GM23248 (cell line): ENCODE data around the gene OR8H2. TPM values are rescaled to one million over a fixed set of nuclear protein-coding genes. Genes with fewer than 3 reads are reported as not detected.
"Not testable (repeated sequence)": the region's sequence is repeated elsewhere in the genome, so short reads cannot be mapped to it uniquely, and the experiment has no call there.

Experiments used
- DNase-seq: peaks from one replicate; pipeline ENCODE4 v3.0.0-alpha.2; 2015
- H2AFZ ChIP-seq: fragments of 200-600 bp; sonication (generic); 2 replicates; pipeline ENCODE4 v1.6.1; 2016; ENCODE audit warnings: antibody characterized with exemption
- H3F3A ChIP-seq: fragments of 200-600 bp; sonication (generic); 2 replicates; pipeline ENCODE4 v1.6.1; 2016; ENCODE audit warnings: mild to moderate bottlenecking, antibody characterized with exemption, mixed run types; ENCODE audit not compliant: insufficient read depth
- H3K27ac ChIP-seq: fragments of 200-600 bp; sonication (generic); 2 replicates; pipeline ENCODE4 v1.5.1; 2016; ENCODE audit warnings: mild to moderate bottlenecking
- H3K27me3 ChIP-seq: fragments of 200-600 bp; sonication (generic); replicated peaks from 2 replicates; pipeline ENCODE4 v1.6.1; 2016; ENCODE audit warnings: mild to moderate bottlenecking; ENCODE audit not compliant: insufficient read depth
- H3K36me3 ChIP-seq: fragments of 200-600 bp; sonication (generic); 2 replicates; pipeline ENCODE4 v1.6.1; 2016; ENCODE audit warnings: low read depth, mild to moderate bottlenecking
- H3K4me1 ChIP-seq: fragments of 200-600 bp; sonication (generic); 2 replicates; pipeline ENCODE4 v1.6.1; 2016; ENCODE audit warnings: mild to moderate bottlenecking; ENCODE audit not compliant: insufficient read depth
- H3K4me2 ChIP-seq: fragments of 200-600 bp; sonication (generic); one replicate; pipeline ENCODE4 v1.6.1; 2016; ENCODE audit warnings: mild to moderate bottlenecking; ENCODE audit not compliant: unreplicated experiment
- H3K4me3 ChIP-seq: fragments of 200-600 bp; sonication (generic); 2 replicates; pipeline ENCODE4 v1.5.1; 2016; ENCODE audit warnings: mild to moderate bottlenecking
- H3K79me2 ChIP-seq: fragments of 200-600 bp; sonication (generic); 2 replicates; pipeline ENCODE4 v1.6.1; 2016; ENCODE audit warnings: mild to moderate bottlenecking; ENCODE audit not compliant: insufficient read depth
- H3K9ac ChIP-seq: fragments of 200-600 bp; sonication (generic); 2 replicates; pipeline ENCODE4 v1.6.1; 2016; ENCODE audit warnings: mild to moderate bottlenecking
- H3K9me2 ChIP-seq: fragments of 200-600 bp; sonication (generic); 2 replicates; pipeline ENCODE4 v1.6.1; 2016; ENCODE audit warnings: mixed run types, mild to moderate bottlenecking, moderate library complexity; ENCODE audit not compliant: insufficient read depth
- H3K9me3 ChIP-seq: fragments of 200-600 bp; sonication (generic); one replicate; pipeline ENCODE4 v1.6.1; 2017; ENCODE audit warnings: low read depth
- H4K20me1 ChIP-seq: fragments of 200-600 bp; sonication (generic); 2 replicates; pipeline ENCODE4 v1.6.0; 2016; ENCODE audit not compliant: insufficient read depth
- EZH2 ChIP-seq: fragments of 200-600 bp; sonication (generic); IDR thresholded peaks from 2 replicates; pipeline ENCODE4 v1.6.1; 2018; ENCODE audit warnings: antibody characterized with exemption, mild to moderate bottlenecking; ENCODE audit not compliant: insufficient read depth, poor library complexity, severe bottlenecking
- EZH2phosphoT487 ChIP-seq: fragments of 200-600 bp; sonication (generic); IDR thresholded peaks from 2 replicates; pipeline ENCODE4 v1.6.1; 2018; ENCODE audit warnings: antibody characterized with exemption, moderate library complexity, mild to moderate bottlenecking, low read depth; ENCODE audit not compliant: insufficient read depth
- WGBS, 2 experiments: methylation state at CpG; one replicate each; pipeline ENCODE4 v1.1.6; 2015 to 2017; ENCODE audit warnings: low lambda C conversion rate in 2 of 2, low coverage in 1 of 2; ENCODE audit errors: missing lambda C conversion rate in 2 of 2; 5-methylcytosine and 5-hydroxymethylcytosine counted together
- in situ Hi-C: fragments of 300-500 bp; cut with MboI; formaldehyde crosslinking; loops from 2 replicates; pipeline ENCODE4 v1.15.0; 2020
- polyA plus RNA-seq: library from polyadenylated mRNA; unstranded; fragments of >200 nt; fragmentation: Nextera tagmentation; extraction: Ambion mirVana; gene quantifications from 2 replicates; pipeline ENCODE4 v1.2.1, GENCODE V29; 2016
- total RNA-seq: library from RNA; depleted of rRNA; stranded (reverse); fragments of >200 nt; shearing (Covaris generic); gene quantifications from 2 replicates; pipeline ENCODE4 v1.2.3, GENCODE V29; 2014

OR8H2 gene
- total and polyA plus RNA-seq, 2 experiments from 2014 or later = not detected

GRCh38 chr11:56089697-56090096 lies 13.8 kb upstream of the OR8H2 start:
- no peaks in the 10 kb centered on the region for H3K9me2 ChIP-seq
- no peak overlapping the region for H3K9ac ChIP-seq
- H3K4me1 ChIP-seq = no peaks in the 10 kb centered on the region
- no peak overlapping the region for H3K4me2 ChIP-seq
- in situ Hi-C loops = no loop called here
- H3K4me3 ChIP-seq = no peak overlapping the region
- H3K27me3 ChIP-seq = no peaks in the 10 kb centered on the region
- H3F3A ChIP-seq = no peaks in the 10 kb centered on the region
- 27 to 34% methylated on average over 3 of the region's 3 CpGs for WGBS, 2 experiments
- no peaks in the 10 kb centered on the region for H3K9me3 ChIP-seq
- TF ChIP-seq EZH2phosphoT487 (no peak), EZH2 (no peak)
- H4K20me1 ChIP-seq = no peaks in the 10 kb centered on the region
- H3K27ac ChIP-seq = no peak overlapping the region
- no peak overlapping the region for H2AFZ ChIP-seq
- DNase-seq = no peak
- H3K36me3 ChIP-seq = no peaks in the 10 kb centered on the region
- H3K79me2 ChIP-seq = no peaks in the 10 kb centered on the region

GRCh38 chr11:56093008-56093407 lies 10.5 kb upstream of the OR8H2 start, which contains the start of gene OR8I2:
Gene OR8I2 (plus strand): TSS chr11:56093308. CDS start chr11:56093308, 0 bp downstream.
- no peak within 1 kb of the TSS for H3K27ac ChIP-seq
- H3K4me3 ChIP-seq = no peak within 1 kb of the TSS
- no peaks in the 10 kb centered on the region for H4K20me1 ChIP-seq
- DNase-seq = no peak
- H3K36me3 ChIP-seq = no peaks in the 10 kb centered on the region
- TF ChIP-seq EZH2phosphoT487 = no peak
- no peak for TF ChIP-seq EZH2
- no peaks in the 10 kb centered on the region for H3K9me2 ChIP-seq
- H3K79me2 ChIP-seq = no peaks in the 10 kb centered on the region
- no peak within 1 kb of the TSS for H3K9ac ChIP-seq
- no peaks in the 10 kb centered on the region for H3K9me3 ChIP-seq
- H3K27me3 ChIP-seq = no peaks in the 10 kb centered on the region
- no peaks in the 10 kb centered on the region for H3F3A ChIP-seq
- WGBS, 2 experiments = 20 to 27% methylated on average over 3 of the region's 3 CpGs
- H2AFZ ChIP-seq = no peak within 1 kb of the TSS
- H3K4me1 ChIP-seq = no peaks in the 10 kb centered on the region
- in situ Hi-C loops = no loop called here
- H3K4me2 ChIP-seq = no peak within 1 kb of the TSS

- in situ Hi-C loops = no loop called here
- Histone ChIP-seq H3K9me2 (no peaks in the 10 kb centered on the region), H3K9ac (no peak within 1 kb of the TSS), H3K36me3 (no peaks in the 10 kb centered on the region), H3F3A (no peaks in the 10 kb centered on the region), H3K27ac (no peak within 1 kb of the TSS), H3K4me3 (no peak within 1 kb of the TSS), H2AFZ (no peak within 1 kb of the TSS), H3K4me1 (no peaks in the 10 kb centered on the region), H4K20me1 (no peaks in the 10 kb centered on the region), H3K9me3 (no peaks in the 10 kb centered on the region), H3K27me3 (no peaks in the 10 kb centered on the region), H3K79me2 (no peaks in the 10 kb centered on the region), H3K4me2 (no peak within 1 kb of the TSS)
- DNase-seq = no peak
- whole genome bisulfite sequencing, 2 experiments = 15 to 24% methylated on average over 6 of the region's 6 CpGs
- no peak for TF ChIP-seq EZH2
- TF ChIP-seq EZH2phosphoT487 = no peak
Measured at GRCh38 chr11:56122073-56122472, 18.6 kb downstream of the OR8H2 start, which contains the start of gene OR8H3. Gene OR8H3 (plus strand): TSS chr11:56122373. CDS start chr11:56122373, 0 bp downstream.

- H3K27me3 ChIP-seq = no peaks in the 10 kb centered on the region
- TF ChIP-seq EZH2phosphoT487 (no peak), EZH2 (no peak)
- no peak within 1 kb of the TSS for H3K27ac ChIP-seq
- H2AFZ ChIP-seq = no peak within 1 kb of the TSS
- H3K4me3 ChIP-seq = no peak within 1 kb of the TSS
- no peaks in the 10 kb centered on the region for H3K9me3 ChIP-seq
- H3K4me2 ChIP-seq = no peak within 1 kb of the TSS
- H3K36me3 ChIP-seq = no peaks in the 10 kb centered on the region
- in situ Hi-C loops = no loop called here
- DNase-seq = no peak
- no peaks in the 10 kb centered on the region for H3K79me2 ChIP-seq
- H3K9me2 ChIP-seq = no peaks in the 10 kb centered on the region
- no peaks in the 10 kb centered on the region for H3K4me1 ChIP-seq
- no peaks in the 10 kb centered on the region for H4K20me1 ChIP-seq
- H3K9ac ChIP-seq = no peak within 1 kb of the TSS
- no peaks in the 10 kb centered on the region for H3F3A ChIP-seq
Measured at GRCh38 chr11:56140151-56140661, 36.7 kb downstream of the OR8H2 start, which contains the start of gene OR8J3. Gene OR8J3 (minus strand): TSS chr11:56140201. CDS start chr11:56137718, 2,483 bp downstream.

- in situ Hi-C loops, H3K9me3 ChIP-seq, H3K4me2 ChIP-seq: not testable (repeated sequence)
Measured at GRCh38 chr11:56143681-56144080, 40.2 kb downstream of the OR8H2 start.

More at GRCh38 chr11:56143681-56144080, 40.2 kb downstream of the OR8H2 start:
- not testable (repeated sequence) for H3K27ac ChIP-seq, H3K9me2 ChIP-seq, H2AFZ ChIP-seq, H3F3A ChIP-seq, H4K20me1 ChIP-seq, H3K27me3 ChIP-seq, H3K4me1 ChIP-seq, H3K9ac ChIP-seq, H3K4me3 ChIP-seq, H3K36me3 ChIP-seq, H3K79me2 ChIP-seq, DNase-seq
- 73 to 87% methylated on average over 10 to 30 of the region's 30 CpGs for WGBS, 2 experiments
